IMR-90 (cell line): ENCODE measurements around the gene VAV3. TPM values are rescaled to one million over a fixed set of nuclear protein-coding genes. Genes with fewer than 3 reads are reported as not detected.
A peak's percentile ranks its signal among the peaks of the same experiment; 100 is the strongest.

ENCODE experiments used
- ATAC-seq: fragments of 200-7000 bp; cut with Tn5 transposase; 2 replicates; pipeline ENCODE4 v1.9.1; 2020; ENCODE audit warnings: low read depth, mild to moderate bottlenecking, moderate library complexity
- BruUV-seq: library from RNA; stranded (reverse); fragments of 400-500 nt; replicated peaks from 2 replicates; lab custom pipeline; 2021; lab: Mats Ljungman, UMichigan
- CTCF ChIA-PET: fragments of 300-600 bp; formaldehyde crosslinking; extraction: SDS; loops from one replicate; lab custom pipeline; 2021; ENCODE audit warnings: antibody characterized with exemption; lab: Yijun Ruan, JAX
- POLR2A ChIA-PET: fragments of 300-600 bp; sonication (Branson Sonifier 250); formaldehyde crosslinking; loops from one replicate; lab custom pipeline; 2022; ENCODE audit warnings: antibody characterized with exemption; ENCODE audit not compliant: unreplicated experiment; lab: Charles Lee
- DNase-seq: peaks from one replicate; pipeline ENCODE4 v3.0.0; 2013
- H2AFZ ChIP-seq: replicated peaks from 2 replicates; pipeline ENCODE3; 2013; ENCODE audit warnings: low read length, mild to moderate bottlenecking; ENCODE audit not compliant: poor library complexity
- H2AK5ac ChIP-seq: 2 replicates; pipeline ENCODE4 v1.6.1; 2013; ENCODE audit warnings: low read depth, low read length, inconsistent platforms
- H2AK9ac ChIP-seq: replicated peaks from 2 replicates; pipeline ENCODE3; 2013; ENCODE audit warnings: mild to moderate bottlenecking, low read depth, low read length, moderate library complexity; ENCODE audit not compliant: poor library complexity
- H2BK120ac ChIP-seq: 2 replicates; pipeline ENCODE4 v1.6.1; 2013; ENCODE audit warnings: low read depth, low read length, inconsistent platforms
- H2BK15ac ChIP-seq: 3 replicates; pipeline ENCODE4 v1.6.1; 2013; ENCODE audit warnings: low read depth, low read length, inconsistent platforms
- H2BK20ac ChIP-seq: 2 replicates; pipeline ENCODE4 v1.6.1; 2013; ENCODE audit warnings: low read depth, mild to moderate bottlenecking, inconsistent platforms, low read length, moderate library complexity
- H2BK5ac ChIP-seq: 2 replicates; pipeline ENCODE4 v1.6.1; 2013; ENCODE audit warnings: mild to moderate bottlenecking, low read depth, low read length, inconsistent platforms; ENCODE audit not compliant: poor library complexity, severe bottlenecking
- H3K14ac ChIP-seq: replicated peaks from 2 replicates; pipeline ENCODE4 v1.6.1; 2013; ENCODE audit warnings: low read depth, low read length, inconsistent platforms
- H3K18ac ChIP-seq: 2 replicates; pipeline ENCODE4 v1.6.1; 2013; ENCODE audit warnings: low read depth, low read length, control low read depth
- H3K23ac ChIP-seq: 2 replicates; pipeline ENCODE4 v1.6.1; 2013; ENCODE audit warnings: low read depth, low read length, inconsistent platforms
- H3K27ac ChIP-seq: 2 replicates; pipeline ENCODE4 v1.5.1; 2013; ENCODE audit warnings: mild to moderate bottlenecking, control low read depth, low read length; ENCODE audit not compliant: insufficient read depth
- H3K27me3 ChIP-seq: 2 replicates; pipeline ENCODE4 v1.6.1; 2013; ENCODE audit warnings: low read length; ENCODE audit not compliant: control insufficient read depth, insufficient read depth
- H3K36me3 ChIP-seq: 2 replicates; pipeline ENCODE4 v1.6.1; 2013; ENCODE audit warnings: low read length, mixed read lengths; ENCODE audit not compliant: control insufficient read depth, insufficient read depth
- H3K4ac ChIP-seq: 2 replicates; pipeline ENCODE4 v1.6.1; 2013; ENCODE audit warnings: low read depth, low read length, inconsistent platforms
- H3K4me1 ChIP-seq: 2 replicates; pipeline ENCODE4 v1.6.1; 2013; ENCODE audit warnings: low read length, mixed read lengths; ENCODE audit not compliant: control insufficient read depth, insufficient read depth
- H3K4me2 ChIP-seq: 2 replicates; pipeline ENCODE4 v1.6.1; 2013; ENCODE audit warnings: low read depth, mild to moderate bottlenecking, control low read depth, low read length, moderate library complexity
- H3K4me3 ChIP-seq: 2 replicates; pipeline ENCODE4 v1.5.1; 2013; ENCODE audit warnings: low read depth, mild to moderate bottlenecking, control low read depth, low read length, moderate library complexity; ENCODE audit not compliant: insufficient read depth
- H3K56ac ChIP-seq: 2 replicates; pipeline ENCODE4 v1.6.1; 2013; ENCODE audit warnings: low read length, inconsistent platforms; ENCODE audit not compliant: insufficient read depth; ENCODE audit errors: extremely low read depth
- H3K79me1 ChIP-seq, 2 experiments: 2 replicates each; pipeline ENCODE4 v1.6.1; 2013; ENCODE audit warnings: low read length in 2 of 2, inconsistent platforms in 1 of 2, low read depth in 1 of 2
- H3K9ac ChIP-seq: 2 replicates; pipeline ENCODE4 v1.6.1; 2013; ENCODE audit warnings: low read depth, low read length, control low read depth
- H3K9me1 ChIP-seq: 2 replicates; pipeline ENCODE4 v1.6.1; 2013; ENCODE audit warnings: low read length, inconsistent platforms; ENCODE audit not compliant: insufficient read depth
- H3K9me3 ChIP-seq: 2 replicates; pipeline ENCODE4 v1.6.1; 2013; ENCODE audit warnings: low read length; ENCODE audit not compliant: control insufficient read depth, insufficient read depth
- H4K20me1 ChIP-seq: 2 replicates; pipeline ENCODE4 v1.6.1; 2013; ENCODE audit warnings: low read length, inconsistent platforms; ENCODE audit not compliant: insufficient read depth
- H4K5ac ChIP-seq: 2 replicates; pipeline ENCODE4 v1.6.1; 2013; ENCODE audit warnings: mild to moderate bottlenecking, low read depth, low read length, control low read depth
- H4K8ac ChIP-seq, 2 experiments: 2 replicates each; pipeline ENCODE4 v1.6.1; 2013; ENCODE audit warnings: low read depth in 2 of 2, low read length in 2 of 2, control low read depth in 1 of 2, inconsistent platforms in 1 of 2
- H4K91ac ChIP-seq: 2 replicates; pipeline ENCODE4 v1.6.1; 2013; ENCODE audit warnings: low read depth, low read length, inconsistent platforms; ENCODE audit not compliant: insufficient read depth
- BHLHE40 ChIP-seq: fragments of 150-350 bp; IDR thresholded peaks from 2 replicates; pipeline ENCODE4 v1.6.1; 2016; ENCODE audit warnings: mild to moderate bottlenecking, low read depth, low read length
- CHD1 ChIP-seq: IDR thresholded peaks from 2 replicates; pipeline ENCODE4 v1.6.1; 2012; ENCODE audit warnings: low read depth, low read length, improper control_type of control experiment
- CTCF ChIP-seq: conservative IDR thresholded peaks from 2 replicates; pipeline ENCODE4 v1.5.1; 2012; ENCODE audit warnings: mild to moderate bottlenecking, low read depth, low read length, improper control_type of control experiment
- FOS ChIP-seq: fragments of 150-350 bp; IDR thresholded peaks from 2 replicates; pipeline ENCODE4 v1.6.1; 2016; ENCODE audit warnings: low read depth, low read length
- MAFK ChIP-seq: IDR thresholded peaks from 2 replicates; pipeline ENCODE4 v1.6.1; 2012; ENCODE audit warnings: low read depth, low read length, improper control_type of control experiment
- MXI1 ChIP-seq: IDR thresholded peaks from 2 replicates; pipeline ENCODE4 v1.6.1; 2012; ENCODE audit warnings: low read depth, mild to moderate bottlenecking, low read length, moderate library complexity, borderline replicate concordance
- SMC3 ChIP-seq: fragments of 150-350 bp; IDR thresholded peaks from 2 replicates; pipeline ENCODE4 v1.6.1; 2016; ENCODE audit warnings: low read depth, mild to moderate bottlenecking, antibody characterized with exemption, low read length, moderate library complexity
- WGBS, 2 experiments: methylation state at CpG; one replicate each; pipeline versions ENCODE4 v1.1.5 to v1.1.7; 2013; ENCODE audit warnings: missing lambda C conversion rate in 2 of 2; ENCODE audit not compliant: insufficient read length in 1 of 2; ENCODE audit errors: extremely low coverage in 2 of 2; 5-methylcytosine and 5-hydroxymethylcytosine counted together
- dilution Hi-C: fragments of 300-500 bp; cut with HindIII; formaldehyde crosslinking; loops from one replicate; pipeline ENCODE4 v1.14.3; 2018; ENCODE audit warnings: low sequenced_read_pairs; ENCODE audit not compliant: unreplicated experiment
- in situ Hi-C: fragments of 300-500 bp; cut with MboI; formaldehyde crosslinking; loops from 3 replicates; pipeline ENCODE4 v1.14.3; 2019; ENCODE audit warnings: low sequenced_read_pairs, inconsistent platforms, mixed read lengths
- intact Hi-C: fragments of 100-400 bp; cut with micrococcal nuclease; formaldehyde crosslinking; loops from 2 replicates; pipeline ENCODE4 v1.10.0; 2022
- polyA plus RNA-seq, 3 experiments: library from polyadenylated mRNA; depleted of rRNA; stranded (reverse); fragments of >200 nt; gene quantifications; 2 replicates each; pipeline ENCODE4 v1.2.3, GENCODE V29; 2012; ENCODE audit warnings: low replicate concordance in 1 of 3
- total RNA-seq: library from RNA; depleted of rRNA; stranded (reverse); fragments of >200 nt; gene quantifications from 2 replicates; pipeline ENCODE4 v1.2.3, GENCODE V29; 2012
- TF ChIP-seq, protein P1 (sequence below): fragments of 150-350 bp; IDR thresholded peaks from 2 replicates; pipeline ENCODE4 v1.6.1; 2017; ENCODE audit warnings: mild to moderate bottlenecking, antibody characterized with exemption, low read length, low read depth

VAV3 gene
- total and polyA plus RNA-seq, 2 of the 4 experiments (the other 2 are of a cell fraction), result 0.12 to 0.18 TPM

DNA sequence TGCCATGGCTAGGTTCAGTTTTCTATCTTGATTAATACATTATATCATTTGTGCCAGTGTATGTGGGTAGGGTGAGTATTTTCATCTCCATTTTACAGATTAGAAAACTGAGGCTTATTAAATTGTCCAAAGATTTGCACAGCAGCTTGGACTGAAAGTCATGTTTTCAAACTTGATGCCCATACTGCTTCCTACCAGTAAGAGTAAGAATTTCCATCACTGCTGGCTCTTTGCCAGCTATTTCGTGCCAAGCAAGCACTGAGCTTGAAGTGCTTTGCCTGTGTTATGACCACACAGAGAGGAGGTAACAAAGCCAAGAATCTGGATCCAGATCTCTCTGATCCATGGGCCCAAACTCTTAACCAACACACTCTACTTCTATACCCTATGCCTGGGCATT, 295.0 kb downstream of the VAV3 start:
- H3K56ac ChIP-seq, result no peak overlapping the region
- no peak overlapping the region for H2BK5ac ChIP-seq
- TF ChIP-seq CTCF, result no peak
- TF ChIP-seq SMC3, result no peak
- TF ChIP-seq MXI1, result no peak
- no peak for TF ChIP-seq FOS
- TF ChIP-seq CHD1, result no peak
- TF ChIP-seq, protein P1, sequence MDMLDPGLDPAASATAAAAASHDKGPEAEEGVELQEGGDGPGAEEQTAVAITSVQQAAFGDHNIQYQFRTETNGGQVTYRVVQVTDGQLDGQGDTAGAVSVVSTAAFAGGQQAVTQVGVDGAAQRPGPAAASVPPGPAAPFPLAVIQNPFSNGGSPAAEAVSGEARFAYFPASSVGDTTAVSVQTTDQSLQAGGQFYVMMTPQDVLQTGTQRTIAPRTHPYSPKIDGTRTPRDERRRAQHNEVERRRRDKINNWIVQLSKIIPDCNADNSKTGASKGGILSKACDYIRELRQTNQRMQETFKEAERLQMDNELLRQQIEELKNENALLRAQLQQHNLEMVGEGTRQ, result no peak
- TF ChIP-seq MAFK, result no peak
- TF ChIP-seq BHLHE40, result no peak
- intact Hi-C loops (no loop called here), in situ Hi-C loops (no loop called here), dilution Hi-C loops (no loop called here)
- H3K79me1 ChIP-seq, result no peaks in the 10 kb centered on the region
- H2BK120ac ChIP-seq, result no peak overlapping the region
- DNase-seq (peak; percentile 2), ATAC-seq (no peak)
- no peaks in the 10 kb centered on the region for H3K9me3 ChIP-seq
- no peak overlapping the region for H4K91ac ChIP-seq
- H2AFZ ChIP-seq, result no peak overlapping the region
- ChIA-PET CTCF (no interaction called here), POLR2A (no interaction called here)
- H3K4me1 ChIP-seq, result no peaks in the 10 kb centered on the region
- no TSS peak for BruUV-seq
- WGBS, 2 experiments, result 0% methylated on average over 1 of the region's 1 CpG; no CpG with 5 or more reads in 1 of the 2 experiments
- no peak overlapping the region for H3K14ac ChIP-seq
- H3K27me3 ChIP-seq, result no peaks in the 10 kb centered on the region
- H2BK20ac ChIP-seq, result no peak overlapping the region
- no peak overlapping the region for H3K4me2 ChIP-seq
- H3K4ac ChIP-seq, result no peak overlapping the region
- no peak overlapping the region for H3K23ac ChIP-seq
- H3K36me3 ChIP-seq, result no peaks in the 10 kb centered on the region
- no peak overlapping the region for H3K4me3 ChIP-seq
- no peaks in the 10 kb centered on the region for H4K20me1 ChIP-seq
- no peak overlapping the region for H3K27ac ChIP-seq
- H2AK9ac ChIP-seq, result no peak overlapping the region
- H4K5ac ChIP-seq, result no peak overlapping the region
- no peak overlapping the region for H4K8ac ChIP-seq
- H3K18ac ChIP-seq, result no peak overlapping the region
- no peak overlapping the region for H2AK5ac ChIP-seq
- H3K9me1 ChIP-seq, result no peaks in the 10 kb centered on the region
- H2BK15ac ChIP-seq, result no peak overlapping the region
- H3K9ac ChIP-seq, result no peak overlapping the region
